Hepatocyte (in vitro differentiated cells): Measurements from ENCODE around the gene SLC7A9.

Experiments used
- EZH2 ChIP-seq: fragments of 200-600 bp; sonication (generic); IDR thresholded peaks from 2 replicates; pipeline ENCODE4 v1.6.1; 2016; ENCODE audit warnings: antibody characterized with exemption, mild to moderate bottlenecking, borderline replicate concordance
- TF ChIP-seq, protein P1 (sequence below): fragments of 200-600 bp; sonication (generic); IDR thresholded peaks from 2 replicates; pipeline ENCODE4 v1.5.1; 2016; ENCODE audit warnings: antibody characterized with exemption, mild to moderate bottlenecking; ENCODE audit not compliant: poor library complexity

DNA sequence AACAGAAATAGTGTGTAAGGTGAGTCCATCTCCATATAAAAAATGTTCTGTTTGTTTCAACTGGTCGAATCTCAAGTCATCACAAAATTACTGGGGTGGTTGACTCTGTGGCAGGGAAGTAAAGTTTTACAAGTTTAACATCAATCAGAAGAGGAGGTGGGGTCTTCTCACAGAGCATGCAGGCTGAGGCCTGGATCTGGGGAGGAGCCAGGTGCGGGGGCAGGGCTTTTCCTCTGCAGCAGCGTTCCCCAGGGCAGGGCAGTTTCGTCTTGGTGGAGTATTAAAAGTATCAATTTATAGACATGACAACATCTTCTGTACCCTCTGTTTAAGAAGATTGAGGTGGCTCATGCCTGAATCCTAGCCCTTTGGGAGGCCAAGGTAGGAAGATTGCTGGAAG is 68.8 kb downstream of the SLC7A9 start:
- TF ChIP-seq EZH2: no peak
- TF ChIP-seq, protein P1, sequence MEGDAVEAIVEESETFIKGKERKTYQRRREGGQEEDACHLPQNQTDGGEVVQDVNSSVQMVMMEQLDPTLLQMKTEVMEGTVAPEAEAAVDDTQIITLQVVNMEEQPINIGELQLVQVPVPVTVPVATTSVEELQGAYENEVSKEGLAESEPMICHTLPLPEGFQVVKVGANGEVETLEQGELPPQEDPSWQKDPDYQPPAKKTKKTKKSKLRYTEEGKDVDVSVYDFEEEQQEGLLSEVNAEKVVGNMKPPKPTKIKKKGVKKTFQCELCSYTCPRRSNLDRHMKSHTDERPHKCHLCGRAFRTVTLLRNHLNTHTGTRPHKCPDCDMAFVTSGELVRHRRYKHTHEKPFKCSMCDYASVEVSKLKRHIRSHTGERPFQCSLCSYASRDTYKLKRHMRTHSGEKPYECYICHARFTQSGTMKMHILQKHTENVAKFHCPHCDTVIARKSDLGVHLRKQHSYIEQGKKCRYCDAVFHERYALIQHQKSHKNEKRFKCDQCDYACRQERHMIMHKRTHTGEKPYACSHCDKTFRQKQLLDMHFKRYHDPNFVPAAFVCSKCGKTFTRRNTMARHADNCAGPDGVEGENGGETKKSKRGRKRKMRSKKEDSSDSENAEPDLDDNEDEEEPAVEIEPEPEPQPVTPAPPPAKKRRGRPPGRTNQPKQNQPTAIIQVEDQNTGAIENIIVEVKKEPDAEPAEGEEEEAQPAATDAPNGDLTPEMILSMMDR: no peak
